WERI-Rb-1 (cell line): ENCODE results near the gene LRRTM1.

Experiments used
- DNase-seq: peaks from one replicate; pipeline ENCODE4 v3.0.0-alpha.2; 2020
- H3K27ac ChIP-seq: fragments of 250-450 bp; sonication (Bioruptor Pico); 2 replicates; pipeline ENCODE4 v1.5.1; 2020; ENCODE audit warnings: mild to moderate bottlenecking, moderate library complexity
- H3K27me3 ChIP-seq: fragments of 250-450 bp; sonication (Bioruptor Pico); 2 replicates; pipeline ENCODE4 v1.5.1; 2021; ENCODE audit warnings: mild to moderate bottlenecking, low read depth, moderate library complexity; ENCODE audit not compliant: insufficient read depth, severe bottlenecking
- H3K36me3 ChIP-seq: fragments of 250-450 bp; sonication (Bioruptor Pico); 2 replicates; pipeline ENCODE4 v1.5.1; 2020; ENCODE audit warnings: mild to moderate bottlenecking, moderate library complexity
- H3K4me3 ChIP-seq: 2 replicates; pipeline ENCODE4 v1.5.1; 2011; ENCODE audit warnings: low read depth, mild to moderate bottlenecking, control low read depth, low read length
- H3K9me3 ChIP-seq: fragments of 250-450 bp; sonication (Bioruptor Pico); 2 replicates; pipeline ENCODE4 v1.5.1; 2021; ENCODE audit warnings: mild to moderate bottlenecking, moderate library complexity; ENCODE audit not compliant: severe bottlenecking
- CTCF ChIP-seq: IDR thresholded peaks from 2 replicates; pipeline ENCODE4 v1.5.1; 2011; ENCODE audit warnings: low read depth, mild to moderate bottlenecking, control low read depth, inconsistent platforms, low read length

Gene LRRTM1

DNA sequence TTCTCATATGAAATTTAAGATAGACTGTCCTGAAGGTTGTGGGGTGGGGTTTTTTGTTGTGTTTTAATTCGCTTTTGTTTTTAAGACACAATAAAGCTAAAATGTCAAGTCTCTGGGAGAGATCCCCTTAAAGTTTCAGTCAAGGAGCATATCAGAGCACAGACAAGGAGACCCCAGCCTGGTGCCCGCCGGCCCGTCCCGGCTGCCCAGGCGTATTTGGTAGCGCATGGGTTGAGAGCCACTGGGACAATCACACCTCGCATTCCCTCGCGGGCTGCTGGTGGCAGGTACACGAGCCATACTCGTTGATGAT is 2.6 kb downstream of the LRRTM1 start:
- Histone ChIP-seq H3K27ac (no peak overlapping the region), H3K4me3 (no peak overlapping the region), H3K36me3 (no peaks in the 10 kb centered on the region), H3K9me3 (no peaks in the 10 kb centered on the region), H3K27me3 (peaks cover 5% of the 10 kb centered on the region)
- no peak for TF ChIP-seq CTCF
- no peak for DNase-seq

DNA sequence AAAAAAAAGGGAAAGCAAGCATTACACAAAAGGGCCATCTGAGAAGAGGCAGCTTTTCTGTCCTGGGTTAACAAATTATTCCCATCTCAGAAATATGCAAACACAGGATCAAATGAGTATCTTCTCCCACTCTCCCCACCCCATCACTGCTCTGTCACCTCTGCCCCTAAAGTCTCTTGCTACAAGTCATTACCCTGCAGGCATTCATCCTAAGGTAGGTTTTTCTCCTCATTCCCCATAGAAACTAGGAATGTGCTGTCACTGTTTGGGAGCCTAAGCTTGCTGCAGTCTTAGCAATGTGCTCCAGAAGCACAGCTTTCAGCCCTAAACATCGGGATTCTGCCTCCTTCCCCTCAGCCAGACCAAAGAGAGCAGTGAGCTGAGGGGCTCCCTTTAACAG is 3.6 kb downstream of the LRRTM1 start:
- no peaks in the 10 kb centered on the region for H3K36me3 ChIP-seq
- no peak for DNase-seq
- no peak overlapping the region for H3K27ac ChIP-seq
- peaks cover 5% of the 10 kb centered on the region for H3K27me3 ChIP-seq
- no peak overlapping the region for H3K4me3 ChIP-seq
- TF ChIP-seq CTCF: no peak
- H3K9me3 ChIP-seq: no peaks in the 10 kb centered on the region

DNA sequence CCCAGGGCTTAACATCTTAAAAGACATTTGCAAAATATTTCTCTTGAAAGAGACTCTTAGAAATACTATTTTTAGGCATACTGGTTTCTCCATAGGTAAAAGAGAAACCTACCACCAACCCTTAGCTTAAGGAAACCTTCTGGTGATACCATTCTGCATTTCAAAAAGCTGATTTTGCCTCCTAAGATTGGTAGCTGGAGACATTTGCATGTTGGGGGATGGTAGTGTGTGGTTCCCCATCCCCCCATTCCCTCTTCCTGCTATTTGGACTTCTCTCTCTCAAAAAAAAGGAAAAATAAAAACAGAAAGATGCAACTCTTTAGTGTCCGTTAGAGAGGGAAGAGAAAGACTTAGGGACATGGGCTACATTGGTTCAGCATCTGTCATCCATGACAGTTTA is 4.2 kb downstream of the LRRTM1 start:
- Histone ChIP-seq H3K27ac (no peak overlapping the region), H3K4me3 (no peak overlapping the region), H3K9me3 (no peaks in the 10 kb centered on the region), H3K36me3 (no peaks in the 10 kb centered on the region), H3K27me3 (peaks cover 5% of the 10 kb centered on the region)
- TF ChIP-seq CTCF: no peak
- no peak for DNase-seq

GRCh38 chr2:80299661-80300060 is 4.9 kb downstream of the LRRTM1 start:
- no peak for DNase-seq
- peaks cover 5% of the 10 kb centered on the region for H3K27me3 ChIP-seq
- no peak overlapping the region for H3K4me3 ChIP-seq
- no peak overlapping the region for H3K27ac ChIP-seq
- H3K9me3 ChIP-seq: no peaks in the 10 kb centered on the region
- H3K36me3 ChIP-seq: no peaks in the 10 kb centered on the region
- no peak for TF ChIP-seq CTCF

GRCh38 chr2:80298954-80299353 is 5.6 kb downstream of the LRRTM1 start:
- H3K4me3 ChIP-seq: no peak overlapping the region
- no peaks in the 10 kb centered on the region for H3K36me3 ChIP-seq
- peaks cover 5% of the 10 kb centered on the region for H3K27me3 ChIP-seq
- TF ChIP-seq CTCF: no peak
- DNase-seq: no peak
- H3K9me3 ChIP-seq: no peaks in the 10 kb centered on the region
- no peak overlapping the region for H3K27ac ChIP-seq

DNA sequence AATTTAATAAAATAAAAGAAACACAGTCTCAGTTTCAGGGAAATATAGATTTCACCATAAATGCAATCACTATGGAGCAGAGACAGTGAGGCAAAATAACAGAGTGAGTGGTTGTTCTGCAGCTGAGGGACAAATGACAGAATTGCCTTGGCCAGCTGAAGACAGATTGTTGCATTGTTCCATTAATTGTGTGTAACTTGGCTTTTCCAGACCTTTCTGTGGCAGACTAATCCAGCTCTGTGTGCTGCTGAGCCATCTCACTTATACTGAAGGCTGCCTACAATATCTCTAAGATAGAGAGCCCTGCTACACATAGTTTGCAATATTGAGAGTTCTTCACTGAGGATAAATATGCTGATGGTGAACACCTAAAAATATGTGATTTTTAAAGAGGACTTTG is 11.5 kb downstream of the LRRTM1 start:
- Histone ChIP-seq H3K27me3 (no peaks in the 10 kb centered on the region), H3K27ac (no peak overlapping the region; the same call in 1 of the 2 replicates), H3K9me3 (no peaks in the 10 kb centered on the region), H3K4me3 (no peak overlapping the region), H3K36me3 (no peaks in the 10 kb centered on the region)
- no peak for TF ChIP-seq CTCF
- no peak for DNase-seq
